Left renal cortex interstitium (tissue), 4 donors: ENCODE results near the gene OSGEP. TPM values are rescaled to one million over a fixed set of nuclear protein-coding genes. Genes with fewer than 3 reads are reported as not detected.
"Not testable (repeated sequence)": the region's sequence is repeated elsewhere in the genome, so short reads cannot be mapped to it uniquely, and the experiment has no call there.

Experiments
- DNase-seq, 4 donors: peaks; one replicate each; pipeline ENCODE4 v3.0.0-alpha.2; 2013; ENCODE audit warnings: low read depth in 4 of 4, low spot score in 2 of 4, missing footprints in 1 of 4
- polyA plus RNA-seq, 4 donors: library from polyadenylated mRNA; unstranded; fragments of 120-200 nt; gene quantifications; one replicate each; pipeline ENCODE4 v1.2.1, GENCODE V29; 2013; ENCODE audit not compliant: insufficient read length in 4 of 4

The OSGEP gene
- polyA plus RNA-seq, 4 donors: 40.5 to 90.4 (median 63.4) TPM

- no peak for DNase-seq
Observed at GRCh38 chr14:20470603-20470901, 15.9 kb upstream of the OSGEP start.

GRCh38 chr14:20469890-20470602 is 15.4 kb upstream of the OSGEP start:
- DNase-seq: peak in 1 of 4 donors; percentile 28

GRCh38 chr14:20469242-20469889 is 14.8 kb upstream of the OSGEP start, which contains the start of gene PNP:
PNP (plus strand) TSS chr14:20469406; CDS start chr14:20469525, 119 bp downstream.
- peak in 2 of 4 donors; percentile 62 to 74 for DNase-seq

- DNase-seq: peak in 1 of 4 donors; percentile 20
Observed at GRCh38 chr14:20468764-20469241, 14.2 kb upstream of the OSGEP start.

GRCh38 chr14:20461225-20462141 is 6.9 kb upstream of the OSGEP start, which contains the start of gene PIP4P1:
PIP4P1 (minus strand) TSS chr14:20461434; CDS start chr14:20461325, 109 bp downstream.
- DNase-seq: peak; percentile 96 to 99 (median 98)

GRCh38 chr14:20460458-20461224 is 6.0 kb upstream of the OSGEP start:
- DNase-seq: no peak

- no peak for DNase-seq
Observed at GRCh38 chr14:20458031-20458789, 3.6 kb upstream of the OSGEP start.

- DNase-seq: no peak
Observed at GRCh38 chr14:20456971-20457370, 2.4 kb upstream of the OSGEP start.

GRCh38 chr14:20455355-20456300 is 1.0 kb upstream of the OSGEP start:
- DNase-seq: no peak

GRCh38 chr14:20452831-20453230 is 1.8 kb downstream of the OSGEP start:
- not testable (repeated sequence) for DNase-seq

GRCh38 chr14:20446889-20447288 is 7.7 kb downstream of the OSGEP start:
- DNase-seq: no peak

GRCh38 chr14:20443650-20444049 is 11.0 kb downstream of the OSGEP start:
- not testable (repeated sequence) for DNase-seq

- no peak for DNase-seq
Observed at GRCh38 chr14:20441461-20441860, 13.2 kb downstream of the OSGEP start.

- no peak for DNase-seq
Observed at GRCh38 chr14:20440882-20441281, 13.7 kb downstream of the OSGEP start.

- no peak for DNase-seq
Observed at GRCh38 chr14:20440465-20440864, 14.1 kb downstream of the OSGEP start.

GRCh38 chr14:20438664-20439063 is 15.9 kb downstream of the OSGEP start:
- no peak for DNase-seq

GRCh38 chr14:20436363-20436755 is 18.3 kb downstream of the OSGEP start:
- no peak for DNase-seq
